NB4 (cell line): ENCODE data around the gene CDKN2A.

Source experiments
- POLR2A ChIP-seq: IDR thresholded peaks from 2 replicates; pipeline ENCODE4 v1.6.1; 2011; ENCODE audit warnings: mild to moderate bottlenecking; ENCODE audit not compliant: insufficient read length; ENCODE audit errors: extremely low read depth
- TF ChIP-seq, protein P1 (sequence below): IDR thresholded peaks from one replicate; pipeline ENCODE4 v1.5.1; 2012; ENCODE audit warnings: low read depth, low read length
- TF ChIP-seq, protein P2 (sequence below): IDR thresholded peaks from 2 replicates; pipeline ENCODE4 v1.6.1; 2011; ENCODE audit warnings: low read depth, low read length

DNA sequence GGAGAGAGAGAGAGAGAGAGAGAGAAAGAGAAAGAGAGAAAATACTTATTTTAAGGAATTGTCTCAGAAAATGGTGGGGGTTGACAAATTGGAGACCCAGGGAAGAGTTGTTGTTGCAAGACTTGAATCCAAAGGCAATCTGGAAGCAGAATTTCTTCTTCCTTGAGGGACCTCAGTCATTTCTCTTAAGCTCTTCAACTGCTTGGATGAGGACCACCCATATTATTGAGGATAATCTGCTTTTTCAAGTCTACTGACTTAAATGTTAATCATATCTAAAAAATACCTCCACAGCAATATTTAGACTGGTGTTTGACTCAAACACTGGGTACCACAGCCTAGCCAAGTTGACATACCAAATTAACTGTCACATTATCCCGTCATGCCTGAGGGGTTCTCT lies 3.3 kb upstream of the CDKN2A start:
- TF ChIP-seq, protein P1, sequence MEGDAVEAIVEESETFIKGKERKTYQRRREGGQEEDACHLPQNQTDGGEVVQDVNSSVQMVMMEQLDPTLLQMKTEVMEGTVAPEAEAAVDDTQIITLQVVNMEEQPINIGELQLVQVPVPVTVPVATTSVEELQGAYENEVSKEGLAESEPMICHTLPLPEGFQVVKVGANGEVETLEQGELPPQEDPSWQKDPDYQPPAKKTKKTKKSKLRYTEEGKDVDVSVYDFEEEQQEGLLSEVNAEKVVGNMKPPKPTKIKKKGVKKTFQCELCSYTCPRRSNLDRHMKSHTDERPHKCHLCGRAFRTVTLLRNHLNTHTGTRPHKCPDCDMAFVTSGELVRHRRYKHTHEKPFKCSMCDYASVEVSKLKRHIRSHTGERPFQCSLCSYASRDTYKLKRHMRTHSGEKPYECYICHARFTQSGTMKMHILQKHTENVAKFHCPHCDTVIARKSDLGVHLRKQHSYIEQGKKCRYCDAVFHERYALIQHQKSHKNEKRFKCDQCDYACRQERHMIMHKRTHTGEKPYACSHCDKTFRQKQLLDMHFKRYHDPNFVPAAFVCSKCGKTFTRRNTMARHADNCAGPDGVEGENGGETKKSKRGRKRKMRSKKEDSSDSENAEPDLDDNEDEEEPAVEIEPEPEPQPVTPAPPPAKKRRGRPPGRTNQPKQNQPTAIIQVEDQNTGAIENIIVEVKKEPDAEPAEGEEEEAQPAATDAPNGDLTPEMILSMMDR, result no peak
- TF ChIP-seq POLR2A, result no peak
- TF ChIP-seq, protein P2, sequence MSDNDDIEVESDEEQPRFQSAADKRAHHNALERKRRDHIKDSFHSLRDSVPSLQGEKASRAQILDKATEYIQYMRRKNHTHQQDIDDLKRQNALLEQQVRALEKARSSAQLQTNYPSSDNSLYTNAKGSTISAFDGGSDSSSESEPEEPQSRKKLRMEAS, result no peak
